Fibroblast of skin of scalp (primary cell): ENCODE measurements around the gene CEMIP.
"Not testable (repeated sequence)": the region's sequence is repeated elsewhere in the genome, so short reads cannot be mapped to it uniquely, and the experiment has no call there.

Experiments
- DNase-seq: peaks from one replicate; pipeline ENCODE4 v3.0.0-alpha.2; 2013

CEMIP gene

DNA sequence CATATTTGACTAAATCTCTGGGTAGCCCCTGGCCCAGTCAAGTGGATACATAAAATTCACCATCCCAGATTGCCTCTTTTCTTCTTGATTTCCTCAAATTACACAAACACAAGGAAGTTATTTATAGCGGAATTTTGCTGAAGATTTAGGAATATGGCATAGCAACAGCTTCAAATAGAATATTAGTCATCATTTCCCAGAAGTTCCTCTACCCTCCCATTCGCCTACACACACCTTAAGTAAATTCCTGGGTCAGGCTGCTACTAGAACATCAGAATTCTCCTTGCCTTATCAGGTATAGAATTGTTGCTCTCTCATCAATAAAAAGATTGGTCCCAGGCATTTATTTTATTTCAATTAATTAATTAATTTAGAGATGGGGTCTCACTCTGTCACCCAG, 178.8 kb downstream of the CEMIP start:
- DNase-seq: no peak

DNA sequence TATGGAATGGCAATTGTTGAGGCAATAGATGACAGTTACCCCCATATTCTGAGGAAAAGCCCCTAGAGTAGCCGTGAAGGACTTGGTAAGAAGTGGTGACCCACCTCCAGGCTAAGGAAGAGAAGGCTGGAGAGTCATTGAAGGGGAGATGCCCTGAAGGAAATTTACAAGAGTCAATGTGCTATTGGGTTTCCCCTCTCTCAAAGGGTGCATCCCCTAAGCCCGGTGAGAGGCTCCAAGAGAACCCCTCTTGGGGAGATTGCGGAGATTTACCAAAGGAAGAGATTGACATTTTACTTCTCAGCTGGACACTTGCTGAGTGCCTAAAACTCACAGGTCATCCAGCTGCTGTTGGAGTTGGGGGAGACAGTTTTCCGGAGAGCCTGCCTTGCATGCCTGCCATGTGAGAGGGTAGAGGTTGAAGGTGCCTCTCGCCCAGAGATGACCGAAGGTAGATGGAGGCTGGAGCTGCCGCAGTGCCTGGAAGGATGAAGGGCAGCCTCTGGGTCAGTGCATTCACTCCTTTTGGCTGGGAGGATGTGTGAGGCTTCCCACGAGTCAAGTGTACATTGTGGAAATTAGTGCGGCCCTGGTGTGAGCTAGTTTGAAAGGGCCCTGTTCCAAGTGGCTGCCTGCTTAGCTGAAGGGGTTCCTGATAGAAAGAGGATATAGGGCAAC, 179.8 kb downstream of the CEMIP start:
- no peak for DNase-seq

DNA sequence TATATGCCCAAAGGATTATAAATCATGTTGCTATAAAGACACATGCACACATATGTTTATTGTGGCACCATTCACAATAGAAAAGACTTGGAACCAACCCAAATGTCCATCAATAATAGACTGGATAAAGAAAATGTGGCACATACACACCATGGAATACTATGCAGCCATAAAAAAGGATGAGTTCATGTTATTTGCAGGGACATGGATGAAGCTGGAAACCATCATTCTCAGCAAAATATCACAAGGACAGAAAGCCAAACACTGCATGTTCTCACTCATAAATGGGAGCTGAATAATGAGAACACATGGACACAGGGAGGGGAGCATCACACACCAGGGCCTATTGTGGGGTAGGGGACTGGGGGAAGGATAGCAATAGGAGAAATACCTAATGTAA, 186.3 kb downstream of the CEMIP start:
- not testable (repeated sequence) for DNase-seq

DNA sequence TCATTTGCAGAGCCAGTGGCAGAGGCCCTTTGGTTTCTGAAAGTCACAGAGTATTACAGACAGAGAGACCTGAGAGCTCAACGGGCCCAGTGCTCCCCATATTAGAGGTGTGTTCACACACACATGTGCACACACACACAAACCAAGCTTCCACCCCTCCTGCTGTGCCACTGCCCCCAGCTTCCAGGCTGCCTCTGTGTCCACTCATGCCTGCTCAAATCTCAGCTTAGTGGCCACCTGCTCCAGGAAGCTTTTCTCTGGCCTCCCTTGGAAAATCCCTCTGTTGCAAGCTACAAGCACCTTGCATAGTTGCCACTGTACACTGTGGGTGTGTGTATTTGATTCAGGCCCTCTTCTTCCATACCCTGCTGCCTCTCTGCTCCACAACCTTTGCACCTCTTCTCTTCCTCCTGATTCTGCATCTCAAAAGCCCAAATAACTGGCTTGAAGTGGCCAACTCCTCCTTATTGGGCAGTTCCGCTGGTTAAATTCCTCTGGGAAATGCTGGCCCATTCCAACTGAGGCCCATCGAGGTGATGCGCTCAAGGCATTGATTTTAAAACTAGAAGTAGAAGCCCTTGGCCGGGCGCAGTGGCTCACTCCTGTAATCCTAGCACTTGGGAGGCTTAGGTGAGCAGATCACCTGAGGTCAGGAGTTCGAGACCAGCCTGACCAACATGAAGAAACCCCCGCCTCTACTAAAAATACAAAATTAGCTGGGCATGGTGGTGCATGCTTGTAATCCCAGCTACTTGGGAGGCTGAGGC, 187.4 kb downstream of the CEMIP start:
- no peak for DNase-seq

DNA sequence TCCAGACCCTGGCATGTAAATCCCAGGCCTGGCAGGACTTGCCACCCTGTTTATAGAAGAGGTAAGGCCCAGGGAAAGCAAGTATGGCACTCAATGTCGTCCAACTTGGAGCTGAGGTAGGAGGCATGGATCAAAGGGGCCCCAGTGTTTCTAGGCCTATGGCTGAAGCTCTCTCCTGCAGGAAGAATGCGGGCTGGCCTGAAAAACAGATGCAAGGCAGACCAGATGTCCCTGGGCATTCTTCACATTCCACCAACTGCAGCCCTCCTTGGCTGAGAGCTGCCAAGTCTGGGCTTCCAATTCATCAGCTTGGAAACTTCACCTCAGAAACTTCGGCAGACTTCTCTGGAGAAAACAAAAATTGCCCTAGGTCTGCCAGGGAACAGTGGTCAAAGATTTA, 188.3 kb downstream of the CEMIP start:
- DNase-seq: peak; percentile 82

DNA sequence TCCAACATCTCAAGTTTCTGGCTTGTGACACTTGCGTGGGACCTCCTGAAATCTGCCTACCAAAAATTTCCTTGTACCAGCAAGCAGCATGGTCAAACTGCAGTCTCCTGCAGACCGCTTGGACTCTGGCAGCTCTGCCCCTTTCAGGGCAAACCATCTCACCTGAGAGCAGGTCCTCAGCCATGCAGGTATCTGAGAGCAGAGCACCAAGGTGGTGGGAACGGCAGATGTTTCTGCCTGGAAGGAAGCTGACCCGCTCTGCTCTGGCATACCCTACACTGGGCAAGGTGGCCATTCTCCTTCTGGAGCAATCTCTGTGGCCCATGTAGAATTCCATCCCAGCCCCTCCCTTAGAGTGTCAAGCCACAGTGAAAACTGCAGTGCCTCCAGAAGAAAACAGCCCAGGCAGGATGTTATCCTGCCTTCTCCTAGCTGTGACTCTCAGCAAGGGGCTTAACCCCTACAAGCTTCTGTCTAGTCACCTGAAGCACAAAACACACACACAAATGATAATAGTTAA, 188.9 kb downstream of the CEMIP start:
- DNase-seq: no peak

DNA sequence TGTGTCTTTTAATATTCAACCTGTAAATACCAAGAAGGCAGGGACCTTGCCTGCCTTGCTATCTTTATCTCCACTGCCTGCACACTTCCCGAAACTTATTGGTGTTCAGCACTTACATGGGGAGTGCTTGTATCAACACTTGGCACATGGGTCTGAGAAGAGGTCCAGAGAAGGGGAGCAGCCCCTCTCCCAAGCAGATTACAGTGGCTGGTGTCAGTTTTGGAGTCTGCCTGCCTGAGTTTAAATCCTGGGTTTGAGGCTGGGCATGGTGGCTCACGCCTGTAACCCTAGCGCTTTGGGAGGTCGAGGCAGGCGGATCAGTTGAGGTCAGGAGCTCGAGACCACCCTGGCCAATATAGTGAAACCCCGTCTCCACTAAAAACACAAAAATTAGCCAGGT, 190.1 kb downstream of the CEMIP start:
- no peak for DNase-seq

DNA sequence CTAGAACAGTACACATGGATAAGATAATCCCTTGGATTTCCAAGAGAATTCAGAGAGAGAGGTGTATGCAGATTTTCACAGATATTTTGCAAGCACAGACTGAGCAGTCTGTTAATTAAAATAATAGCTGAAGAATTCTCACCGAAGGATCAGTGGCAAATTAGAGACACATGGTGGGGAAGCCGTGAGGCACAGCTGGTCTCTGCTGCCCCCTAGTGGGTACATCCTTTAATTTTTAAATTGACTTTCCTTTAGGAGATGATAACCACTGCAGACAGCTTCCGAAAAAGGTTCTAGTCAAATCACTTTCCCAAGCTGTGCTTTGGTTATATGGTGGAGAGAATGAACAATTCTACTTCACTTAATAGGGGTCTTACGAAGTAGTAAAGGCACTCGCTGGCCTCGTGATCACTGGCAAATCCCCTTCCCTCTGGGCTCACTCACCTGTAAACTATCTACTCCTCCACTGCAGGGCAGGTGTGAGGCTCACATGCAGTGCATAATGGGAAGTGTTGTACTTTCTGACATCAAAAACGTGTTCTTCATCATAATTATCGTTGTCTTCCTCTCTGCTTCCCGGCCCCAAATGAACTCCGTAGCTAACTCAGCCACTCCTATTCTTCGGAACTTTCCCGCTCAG, 191.0 kb downstream of the CEMIP start:
- peak; percentile 70 for DNase-seq

DNA sequence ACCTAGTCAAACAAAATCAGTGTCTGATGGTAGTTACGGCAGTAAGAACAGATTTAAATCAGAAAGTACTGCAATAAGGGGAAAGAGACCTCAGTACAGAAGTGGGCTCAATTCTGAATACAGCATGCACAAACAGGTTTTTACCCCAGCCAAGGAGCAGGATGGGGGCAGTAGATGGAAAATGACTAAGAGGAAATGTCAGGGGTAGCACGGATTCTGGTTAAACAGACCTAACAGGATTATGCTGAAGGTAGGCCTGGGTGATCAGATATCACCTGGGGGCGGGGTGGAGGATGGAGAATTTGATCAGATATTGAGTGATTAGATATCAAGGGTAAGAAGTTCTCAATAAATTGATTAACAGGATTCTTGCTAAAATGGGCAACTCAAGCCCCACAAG, 191.5 kb downstream of the CEMIP start:
- no peak for DNase-seq

DNA sequence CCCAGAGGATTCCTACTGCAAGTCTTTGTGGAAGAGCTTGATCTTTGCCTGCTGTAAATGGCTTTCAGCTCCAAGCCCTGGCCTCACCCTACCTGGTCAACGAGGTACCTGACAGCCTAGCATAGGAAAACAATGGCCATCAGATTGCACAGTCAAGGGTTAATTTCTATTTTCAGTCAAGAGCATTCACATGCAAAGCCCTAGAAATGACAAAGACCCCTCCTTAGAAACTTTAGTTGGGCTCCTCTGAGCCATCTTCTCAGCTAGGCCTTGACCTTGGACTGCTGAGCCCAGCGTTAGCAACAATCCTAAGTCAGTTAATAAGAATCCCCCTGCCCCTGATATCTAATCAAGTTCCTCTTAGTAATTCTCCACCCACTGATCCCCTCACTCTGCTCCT, 192.0 kb downstream of the CEMIP start:
- DNase-seq: no peak

DNA sequence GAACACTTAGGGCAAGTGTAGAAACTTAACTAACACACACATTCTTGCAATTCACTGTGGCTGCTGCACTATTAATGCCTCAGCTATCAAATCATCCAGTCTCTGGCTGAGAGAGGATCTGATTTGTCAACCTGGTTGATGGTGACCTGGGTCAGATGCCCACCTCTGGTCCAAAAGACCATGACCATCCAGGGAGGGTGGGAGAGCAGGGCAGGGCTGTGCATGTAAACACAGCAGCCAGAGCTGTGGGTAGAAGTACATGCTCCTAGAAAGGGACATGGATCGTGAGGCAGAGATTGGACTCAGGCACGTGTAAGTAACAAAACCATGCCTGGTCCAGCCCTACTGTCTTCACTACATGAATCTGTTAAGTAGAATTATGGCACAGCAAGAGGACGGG, 193.1 kb downstream of the CEMIP start:
- no peak for DNase-seq

DNA sequence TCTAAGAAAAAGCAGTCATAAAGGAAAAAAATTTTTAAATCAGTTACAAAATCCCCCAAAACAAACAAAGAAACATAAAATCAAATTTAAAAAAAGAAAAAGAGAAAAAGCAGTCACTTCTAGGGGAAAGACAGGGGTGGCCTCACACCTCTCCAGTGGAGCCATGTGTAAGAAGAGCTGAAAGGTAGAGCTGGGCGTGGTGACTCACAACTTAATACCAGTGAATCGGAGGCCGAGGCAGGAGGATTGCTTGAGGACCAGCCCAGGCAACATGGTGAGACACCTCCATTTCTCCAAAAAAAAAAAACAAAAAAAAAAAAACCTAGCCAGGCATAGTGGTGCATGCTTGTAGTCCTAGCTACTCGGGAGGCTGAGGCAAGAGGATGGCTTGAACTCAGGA, 195.7 kb downstream of the CEMIP start:
- DNase-seq: no peak

DNA sequence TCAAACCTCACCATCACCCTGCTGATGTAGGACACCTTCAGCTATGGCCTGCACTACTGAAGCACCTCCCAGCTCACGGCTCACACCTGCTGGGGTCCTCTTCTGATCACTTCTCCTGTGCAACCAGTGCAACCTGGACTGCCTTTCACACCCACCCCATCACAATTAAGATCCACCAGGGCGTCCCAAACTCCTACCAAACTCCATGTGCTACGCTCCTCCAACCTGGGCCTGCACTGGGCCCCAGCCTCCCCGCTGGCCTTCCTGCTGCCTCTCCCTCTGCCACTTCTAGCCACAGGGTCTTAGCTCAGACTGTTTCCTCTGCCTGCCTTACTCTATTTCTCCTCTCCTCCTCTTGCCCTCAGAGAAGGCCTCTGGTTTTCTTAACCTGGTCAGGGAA, 197.7 kb downstream of the CEMIP start:
- no peak for DNase-seq

DNA sequence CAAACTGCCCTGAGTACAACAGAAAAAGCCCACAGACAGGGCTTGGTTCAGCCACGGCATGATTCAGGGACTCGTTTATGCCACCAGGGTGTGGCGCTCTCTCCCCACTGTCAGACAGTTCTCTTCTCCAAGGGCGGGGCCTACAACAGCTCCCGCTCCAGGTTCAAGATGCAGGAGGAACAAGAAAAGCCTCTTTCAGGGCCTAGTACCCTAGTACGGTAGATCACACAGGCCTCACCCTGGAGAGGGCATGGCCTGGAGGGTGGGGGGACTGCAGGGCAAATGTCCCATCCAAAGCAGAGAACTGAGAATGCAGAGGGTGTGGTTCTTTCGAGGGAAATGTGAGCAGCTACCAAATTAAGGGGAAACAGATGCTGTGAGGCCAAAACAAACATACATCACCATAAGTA, 198.5 kb downstream of the CEMIP start:
- DNase-seq: peak; percentile 68

DNA sequence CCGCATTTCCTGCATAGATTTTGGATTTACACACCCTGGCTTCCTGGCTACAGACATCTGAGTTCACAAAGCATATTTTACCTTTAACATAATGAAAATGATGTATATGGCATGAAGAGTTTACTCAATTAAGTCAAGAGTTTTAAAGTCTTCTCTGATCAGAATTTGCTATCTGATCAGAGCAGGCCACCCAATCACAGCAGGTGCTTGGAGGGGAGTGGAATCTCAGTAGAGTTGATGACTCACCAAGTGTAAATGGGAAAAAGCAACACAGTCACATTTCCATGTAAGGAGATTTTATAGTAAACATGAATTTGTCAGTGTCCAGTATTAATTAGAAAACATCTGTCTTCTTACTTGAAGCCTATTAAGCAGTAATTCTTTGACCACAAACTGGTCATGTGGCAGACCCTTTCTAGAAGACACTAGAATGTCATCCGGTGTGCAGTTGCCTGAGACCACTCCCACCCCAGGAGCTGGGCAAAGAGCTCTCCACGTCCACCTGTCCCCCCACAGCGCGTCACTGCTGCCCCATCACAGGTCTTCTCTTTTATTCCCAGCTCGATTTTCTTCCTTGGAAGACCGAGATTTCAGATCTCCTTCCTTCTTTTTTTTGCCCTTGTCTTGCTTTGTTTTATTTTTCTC, 199.6 kb downstream of the CEMIP start:
- peak; percentile 61 for DNase-seq

DNA sequence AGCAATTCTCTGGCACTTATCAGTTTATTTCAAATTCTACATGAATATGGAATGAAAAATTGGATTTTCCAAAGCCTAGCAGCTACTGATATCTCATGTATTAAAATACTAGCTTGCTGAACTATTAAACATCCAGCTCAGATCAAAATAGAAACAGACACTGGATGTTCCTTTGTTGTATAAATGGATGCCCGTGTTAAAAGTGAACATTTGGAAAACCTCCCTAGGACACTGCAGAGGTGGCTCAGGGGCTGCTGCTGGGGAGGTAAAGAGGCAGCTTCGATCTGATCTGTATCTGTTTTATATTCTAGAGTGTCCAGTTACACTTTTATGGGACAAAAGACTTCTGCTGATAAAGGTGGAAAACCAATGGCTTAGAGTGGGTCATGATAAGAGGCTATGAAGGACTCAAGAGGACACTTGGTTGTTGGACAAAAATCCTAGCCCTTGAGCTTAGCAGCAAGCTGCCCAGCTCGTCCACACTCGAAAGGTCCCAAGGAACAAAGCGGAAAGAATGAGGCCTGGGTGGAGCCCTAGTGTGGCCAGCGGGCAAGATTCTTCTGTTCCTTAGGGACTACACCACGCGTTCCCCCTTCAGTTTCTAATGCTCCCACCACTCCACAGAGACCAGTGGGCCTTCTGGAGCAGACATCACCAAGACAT, 200.5 kb downstream of the CEMIP start:
- no peak for DNase-seq

DNA sequence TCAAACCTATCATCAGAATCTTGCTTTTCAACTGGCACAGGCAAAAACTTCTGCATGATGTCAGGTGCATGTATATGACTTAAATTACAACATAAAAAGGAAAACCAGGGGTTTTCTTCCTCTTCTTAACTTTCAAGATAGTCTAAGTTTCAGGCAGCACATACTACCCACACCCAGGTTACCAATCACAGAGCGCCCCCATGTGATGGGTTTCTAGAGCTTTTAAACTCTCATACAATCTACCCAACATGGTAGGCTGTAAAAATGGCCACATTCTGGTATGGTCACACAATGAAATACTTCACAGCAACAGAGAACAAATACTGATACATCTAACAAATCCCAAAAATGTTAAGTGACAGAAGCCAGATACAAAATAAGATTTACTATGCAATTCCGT, 203.0 kb downstream of the CEMIP start:
- no peak for DNase-seq

DNA sequence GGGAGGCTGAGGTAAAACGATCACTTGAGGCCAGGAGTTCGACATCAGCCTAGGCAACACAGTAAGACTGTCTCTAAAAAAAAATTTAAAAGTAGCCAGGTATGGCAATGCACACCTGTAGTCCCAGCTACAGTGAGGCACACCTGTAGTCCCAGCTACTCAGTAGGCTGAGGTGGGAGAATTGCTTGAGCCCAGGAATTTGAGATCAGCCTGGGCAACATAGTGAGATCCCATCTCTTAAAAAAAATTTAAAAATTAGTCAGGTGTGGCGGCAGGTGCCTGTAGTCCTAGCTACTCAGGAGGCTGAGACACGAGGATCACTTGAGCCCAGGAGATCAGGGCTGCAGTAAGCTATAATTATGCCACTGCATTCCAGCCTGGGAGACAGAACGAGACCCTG, 203.7 kb downstream of the CEMIP start:
- no peak for DNase-seq

DNA sequence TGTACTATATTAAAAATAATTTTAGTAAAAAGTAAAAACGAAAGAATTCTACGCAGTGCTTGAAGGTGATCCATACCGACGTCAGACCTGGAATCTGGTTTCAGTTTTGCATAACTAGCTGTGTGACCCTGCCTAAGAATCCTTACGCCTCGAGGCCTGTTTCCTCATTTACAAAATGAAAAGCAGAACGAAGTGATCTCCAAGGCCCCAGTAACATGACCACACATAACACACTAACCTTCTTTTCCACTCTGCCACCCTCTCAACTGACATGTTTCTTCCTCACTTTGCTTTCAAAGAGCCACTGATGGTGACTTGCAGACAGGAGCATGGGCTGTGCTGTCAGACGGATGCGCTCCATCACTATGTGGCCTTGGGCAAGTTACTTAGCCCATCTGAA, 205.7 kb downstream of the CEMIP start:
- no peak for DNase-seq

DNA sequence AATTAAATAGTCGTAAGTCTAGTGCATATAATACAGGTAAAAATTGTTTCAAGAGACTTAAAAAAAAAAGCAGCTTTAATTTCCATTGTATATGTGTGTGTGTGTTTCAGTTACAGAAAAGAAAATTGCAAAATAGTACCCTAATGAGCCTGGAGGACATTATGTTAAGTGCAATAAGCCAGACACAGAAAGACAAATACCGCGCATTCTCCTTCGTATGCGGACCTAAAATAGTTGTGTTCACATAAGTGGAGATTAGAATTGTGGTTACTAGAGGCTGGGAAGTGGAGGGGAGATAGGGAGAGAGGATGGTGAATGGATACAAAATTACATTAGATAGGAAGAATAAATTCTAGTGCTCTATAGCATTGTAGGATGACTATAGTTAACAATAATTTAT, 206.8 kb downstream of the CEMIP start:
- DNase-seq: no peak

DNA sequence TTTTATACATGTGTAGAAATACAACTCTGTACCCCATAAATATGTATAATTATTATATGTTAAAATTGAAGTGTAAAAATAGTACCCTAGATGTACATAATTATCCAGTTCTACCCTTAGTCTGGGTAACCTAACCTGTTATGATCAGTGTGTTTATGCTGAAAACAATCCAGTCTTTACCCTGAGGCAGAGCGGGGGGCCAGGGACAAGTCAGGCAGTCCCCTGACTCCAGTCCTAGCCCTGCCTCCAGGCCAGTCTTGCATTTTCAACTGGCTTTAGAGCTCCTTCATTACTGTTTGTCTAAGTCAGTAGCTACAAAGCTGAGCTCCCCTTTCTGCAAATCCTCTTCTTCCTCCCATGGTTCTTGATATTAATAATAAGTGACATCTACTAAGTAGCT, 207.3 kb downstream of the CEMIP start:
- no peak for DNase-seq

DNA sequence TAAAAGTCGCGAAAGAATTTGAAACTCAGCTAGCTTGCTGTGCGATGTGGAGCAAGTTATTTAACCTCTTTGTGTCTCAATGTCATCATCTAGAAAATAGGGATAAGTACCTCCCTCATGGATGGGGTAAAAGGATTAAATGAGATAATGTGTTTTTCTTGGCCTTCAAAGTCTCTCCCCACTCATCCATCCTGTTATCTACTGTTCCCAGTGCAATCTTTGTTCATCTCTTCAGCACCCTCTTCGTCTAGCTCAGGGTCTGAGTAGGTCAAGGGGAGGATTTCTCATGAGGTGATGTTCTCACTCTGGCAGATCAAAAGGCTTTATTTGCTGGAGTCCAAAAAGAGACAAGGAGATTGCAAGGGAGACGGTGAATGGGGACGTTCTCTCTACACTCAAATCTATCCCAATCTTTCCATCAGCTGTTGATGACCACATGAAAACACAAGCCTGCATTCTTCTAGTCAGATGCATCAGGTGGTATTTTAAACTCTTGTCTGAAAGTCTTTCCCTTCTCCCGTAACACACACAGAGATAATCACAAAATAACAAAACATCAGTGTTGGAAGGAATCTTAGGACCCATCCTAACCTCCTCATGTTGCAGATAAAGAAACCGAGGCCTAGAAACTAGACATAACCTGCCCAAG, 209.1 kb downstream of the CEMIP start:
- no peak for DNase-seq
